ENCODE measurements around the gene DOCK9.

DNA sequence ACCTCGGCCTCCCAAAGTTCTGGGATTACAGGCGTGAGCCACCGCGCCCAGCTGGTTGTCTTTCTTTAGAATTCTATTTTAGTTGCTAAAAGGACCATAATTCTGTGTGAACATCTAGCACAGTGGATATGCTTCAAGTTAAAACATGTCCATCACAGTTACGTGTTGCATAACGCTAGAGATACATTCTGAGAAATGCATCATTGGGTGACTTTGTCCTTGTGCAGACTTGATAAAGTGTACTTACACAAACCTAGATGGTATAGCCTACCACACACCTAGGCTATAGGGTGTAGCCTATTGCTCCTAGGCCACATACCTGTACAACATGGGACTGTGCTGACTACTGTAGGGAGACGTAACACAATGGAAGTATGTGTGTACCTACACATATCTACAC lies 35.4 kb downstream of the DOCK9 start:
- TF ChIP-seq, protein P1, sequence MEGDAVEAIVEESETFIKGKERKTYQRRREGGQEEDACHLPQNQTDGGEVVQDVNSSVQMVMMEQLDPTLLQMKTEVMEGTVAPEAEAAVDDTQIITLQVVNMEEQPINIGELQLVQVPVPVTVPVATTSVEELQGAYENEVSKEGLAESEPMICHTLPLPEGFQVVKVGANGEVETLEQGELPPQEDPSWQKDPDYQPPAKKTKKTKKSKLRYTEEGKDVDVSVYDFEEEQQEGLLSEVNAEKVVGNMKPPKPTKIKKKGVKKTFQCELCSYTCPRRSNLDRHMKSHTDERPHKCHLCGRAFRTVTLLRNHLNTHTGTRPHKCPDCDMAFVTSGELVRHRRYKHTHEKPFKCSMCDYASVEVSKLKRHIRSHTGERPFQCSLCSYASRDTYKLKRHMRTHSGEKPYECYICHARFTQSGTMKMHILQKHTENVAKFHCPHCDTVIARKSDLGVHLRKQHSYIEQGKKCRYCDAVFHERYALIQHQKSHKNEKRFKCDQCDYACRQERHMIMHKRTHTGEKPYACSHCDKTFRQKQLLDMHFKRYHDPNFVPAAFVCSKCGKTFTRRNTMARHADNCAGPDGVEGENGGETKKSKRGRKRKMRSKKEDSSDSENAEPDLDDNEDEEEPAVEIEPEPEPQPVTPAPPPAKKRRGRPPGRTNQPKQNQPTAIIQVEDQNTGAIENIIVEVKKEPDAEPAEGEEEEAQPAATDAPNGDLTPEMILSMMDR (conservative IDR thresholded peaks at IDR 0.05 in 1 of 2, IDR thresholded peaks at IDR 0.05 in 1 of 2; ENCODE audit: low read depth in 1 of 2, low read length in 2 of 2), result no peak
- TF ChIP-seq EZH2 (IDR thresholded peaks at IDR 0.05; ENCODE audit: low read length, missing control alignments), result no peak
